Endothelial cell of umbilical vein (primary cell): ENCODE measurements around the gene GK2. TPM values are rescaled to one million over a fixed set of nuclear protein-coding genes. Genes with fewer than 3 reads are reported as not detected.

Source experiments
- BruUV-seq: library from RNA; stranded (reverse); fragments of 400-500 nt; replicated peaks from 2 replicates; lab custom pipeline; 2021; lab: Mats Ljungman, UMichigan
- CTCF ChIA-PET: fragments of 300-600, 350-600 bp; sonication (Branson Sonifier 250); formaldehyde crosslinking; loops from one replicate; lab custom pipeline; 2021; ENCODE audit warnings: antibody characterized with exemption, inconsistent platforms; lab: Charles Lee
- POLR2A ChIA-PET: fragments of 300-600, 350-600 bp; sonication (Branson Sonifier 250); formaldehyde crosslinking; loops from one replicate; lab custom pipeline; 2021; ENCODE audit warnings: antibody characterized with exemption, inconsistent platforms; lab: Charles Lee
- DNase-seq: peaks from one replicate; pipeline ENCODE4 v3.0.0-alpha.2; 2011; ENCODE audit warnings: low read depth, low spot score
- FAIRE-seq: peaks from 2 replicates; lab custom pipeline; 2011; peaks lifted over from hg19 to GRCh38; lab: Jason Lieb, UNC
- H2AFZ ChIP-seq: 2 replicates; pipeline ENCODE4 v1.6.0; 2012; ENCODE audit warnings: low read depth, low read length, control low read depth, inconsistent platforms
- H3K27ac ChIP-seq: 2 replicates; pipeline ENCODE4 v1.5.1; 2011; ENCODE audit warnings: low read depth, mild to moderate bottlenecking, control low read depth, low read length, moderate library complexity; ENCODE audit not compliant: insufficient read depth
- H3K27me3 ChIP-seq, 2 experiments: 2 replicates each; pipeline versions ENCODE4 v1.6.0 to v1.6.1; 2011; ENCODE audit warnings: low read length in 2 of 2, mixed read lengths in 1 of 2; ENCODE audit not compliant: control insufficient read depth in 2 of 2, insufficient read depth in 2 of 2
- H3K36me3 ChIP-seq, 2 experiments: 2 replicates in 1 of 2; 3 replicates in 1 of 2; pipeline ENCODE4 v1.5.1; 2011; ENCODE audit warnings: low read length in 2 of 2, mild to moderate bottlenecking in 1 of 2, moderate library complexity in 1 of 2; ENCODE audit not compliant: control insufficient read depth in 2 of 2, insufficient read depth in 2 of 2; ENCODE audit errors: extremely low read depth in 1 of 2
- H3K4me1 ChIP-seq: 3 replicates; pipeline ENCODE4 v1.5.1; 2011; ENCODE audit warnings: mild to moderate bottlenecking, low read length; ENCODE audit not compliant: control insufficient read depth, insufficient read depth; ENCODE audit errors: extremely low read depth
- H3K4me2 ChIP-seq: 2 replicates; pipeline ENCODE4 v1.6.1; 2011; ENCODE audit warnings: low read length, control low read depth, mixed read lengths; ENCODE audit not compliant: insufficient read depth
- H3K4me3 ChIP-seq, 3 experiments: fragments of 200-600 bp in 1 of 3; sonication (generic), shearing (Covaris generic) in 1 of 3; replicated peaks in 1 of 3; 2 replicates each; pipeline ENCODE4 v1.5.1; 2011 to 2016; ENCODE audit warnings: control low read depth in 3 of 3, low read length in 3 of 3, mild to moderate bottlenecking in 2 of 3, inconsistent platforms in 1 of 3, low read depth in 1 of 3, moderate library complexity in 1 of 3; ENCODE audit not compliant: insufficient read depth in 1 of 3
- H3K79me2 ChIP-seq: 2 replicates; pipeline ENCODE4 v1.6.0; 2012; ENCODE audit warnings: low read length, inconsistent platforms; ENCODE audit not compliant: control insufficient read depth, insufficient read depth
- H3K9ac ChIP-seq: replicated peaks from 2 replicates; pipeline ENCODE3; 2011; ENCODE audit warnings: low read length, control low read depth; ENCODE audit not compliant: insufficient read depth; ENCODE audit errors: extremely low read depth
- H3K9me1 ChIP-seq: replicated peaks from 3 replicates; pipeline ENCODE4 v1.6.0; 2011; ENCODE audit warnings: mild to moderate bottlenecking, low read length; ENCODE audit not compliant: control insufficient read depth, insufficient read depth; ENCODE audit errors: extremely low read depth
- H3K9me3 ChIP-seq: replicated peaks from 2 replicates; pipeline ENCODE4 v1.5.1; 2012; ENCODE audit warnings: low read length, inconsistent platforms; ENCODE audit not compliant: control insufficient read depth, insufficient read depth
- H4K20me1 ChIP-seq: replicated peaks from 2 replicates; pipeline ENCODE3; 2011; ENCODE audit warnings: mild to moderate bottlenecking, low read length; ENCODE audit not compliant: control insufficient read depth, insufficient read depth; ENCODE audit errors: extremely low read depth
- EZH2 ChIP-seq: IDR thresholded peaks from 2 replicates; pipeline ENCODE4 v1.6.1; 2012; ENCODE audit warnings: borderline replicate concordance, low read depth, mild to moderate bottlenecking, moderate library complexity, low read length, inconsistent platforms; ENCODE audit not compliant: severe bottlenecking
- FOS ChIP-seq: IDR thresholded peaks from 2 replicates; pipeline ENCODE4 v1.6.1; 2011; ENCODE audit warnings: mild to moderate bottlenecking, low read length, moderate library complexity, borderline replicate concordance; ENCODE audit not compliant: insufficient read depth
- GATA2 ChIP-seq: IDR thresholded peaks from 2 replicates; pipeline ENCODE4 v1.7.0; 2011; ENCODE audit warnings: low read depth, mild to moderate bottlenecking, moderate library complexity, mixed read lengths, low read length; ENCODE audit not compliant: insufficient read length, insufficient read depth
- JUN ChIP-seq: IDR thresholded peaks from 2 replicates; pipeline ENCODE4 v1.6.1; 2011; ENCODE audit warnings: borderline replicate concordance, low read depth; ENCODE audit not compliant: insufficient read length, insufficient read depth
- MYC ChIP-seq: IDR thresholded peaks from one replicate; pipeline ENCODE4 v1.6.1; 2011; ENCODE audit warnings: mild to moderate bottlenecking, low read depth, low read length
- POLR2A ChIP-seq: IDR thresholded peaks from 2 replicates; pipeline ENCODE4 v1.6.1; 2012; ENCODE audit warnings: low read depth, mild to moderate bottlenecking, control low read depth, low read length
- POLR2AphosphoS5 ChIP-seq: IDR thresholded peaks from 2 replicates; pipeline ENCODE4 v1.6.1; 2012; ENCODE audit warnings: low read depth, mild to moderate bottlenecking, control low read depth, low read length, moderate library complexity; ENCODE audit not compliant: insufficient read depth
- dilution Hi-C: fragments of 300-500 bp; cut with MboI; formaldehyde crosslinking; loops from one replicate; pipeline ENCODE4 v1.15.0; 2019; ENCODE audit warnings: low sequenced_read_pairs; ENCODE audit not compliant: extremely low pct_ligation_motif_present
- intact Hi-C: fragments of 100-400 bp; cut with micrococcal nuclease; formaldehyde crosslinking; loops from one replicate; pipeline ENCODE4 v1.10.0; 2022
- polyA plus RNA-seq, 4 experiments: library from polyadenylated mRNA; depleted of rRNA in 3 of 4; stranded (reverse) in 3 of 4; unstranded in 1 of 4; fragments of >200 nt; gene quantifications; 2 replicates each; pipeline versions ENCODE4 v1.2.1 to v1.2.3, GENCODE V29; 2011 to 2012; ENCODE audit warnings: missing spikeins in 1 of 4
- total RNA-seq: library from RNA; stranded (reverse); gene quantifications from 2 replicates; pipeline ENCODE4 v1.2.3, GENCODE V29; 2021
- TF ChIP-seq, protein P1 (sequence below), 2 donors: IDR thresholded peaks; 1 replicate in 1 of 2; 2 replicates in 1 of 2; pipeline ENCODE4 v1.5.1; 2011; ENCODE audit warnings: low read length in 2 of 2, mild to moderate bottlenecking in 2 of 2, moderate library complexity in 2 of 2, control low read depth in 1 of 2, inconsistent platforms in 1 of 2, low read depth in 1 of 2; ENCODE audit not compliant: insufficient read depth in 1 of 2; ENCODE audit errors: extremely low read depth in 1 of 2
- TF ChIP-seq, protein P2 (sequence below): IDR thresholded peaks from 2 replicates; pipeline ENCODE4 v1.6.1; 2011; ENCODE audit not compliant: insufficient read depth, insufficient read length

Gene GK2
- total and polyA plus RNA-seq, 2 donors (not counting 3 experiments of a cell fraction or from before 2014, with no cell fraction given) = not detected

DNA sequence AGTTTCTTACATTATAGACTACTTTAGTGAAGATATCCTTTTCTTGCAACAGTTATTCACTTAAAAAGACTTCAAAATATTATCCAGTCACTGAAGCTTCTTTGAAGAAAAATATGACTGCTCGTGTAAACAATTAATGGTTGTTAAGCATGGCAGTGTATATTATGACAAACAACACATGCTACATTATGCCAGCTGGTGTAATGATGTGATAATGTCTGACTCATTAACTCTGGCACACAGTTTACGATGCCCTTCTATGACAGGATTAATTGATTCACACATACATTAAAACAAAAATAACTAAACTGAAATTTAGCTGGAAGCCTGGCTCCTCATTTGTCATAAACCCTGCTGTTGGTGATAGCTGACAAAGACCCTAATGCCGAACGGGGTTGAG, 22.4 kb downstream of the GK2 start:
- CTCF ChIA-PET = no interaction called here
- H2AFZ ChIP-seq = no peak overlapping the region
- no peak for FAIRE-seq
- no peaks in the 10 kb centered on the region for H3K9me1 ChIP-seq
- dilution Hi-C loops (no loop called here), intact Hi-C loops (no loop called here)
- no peaks in the 10 kb centered on the region for H4K20me1 ChIP-seq
- no TSS peak for BruUV-seq
- H3K9me3 ChIP-seq = no peaks in the 10 kb centered on the region
- no peaks in the 10 kb centered on the region for H3K36me3 ChIP-seq
- H3K4me2 ChIP-seq = no peak overlapping the region
- H3K27me3 ChIP-seq = no peaks in the 10 kb centered on the region
- H3K79me2 ChIP-seq = no peaks in the 10 kb centered on the region
- H3K4me3 ChIP-seq = no peak overlapping the region
- no peak overlapping the region for H3K9ac ChIP-seq
- POLR2A ChIA-PET = no interaction called here
- TF ChIP-seq, protein P1, sequence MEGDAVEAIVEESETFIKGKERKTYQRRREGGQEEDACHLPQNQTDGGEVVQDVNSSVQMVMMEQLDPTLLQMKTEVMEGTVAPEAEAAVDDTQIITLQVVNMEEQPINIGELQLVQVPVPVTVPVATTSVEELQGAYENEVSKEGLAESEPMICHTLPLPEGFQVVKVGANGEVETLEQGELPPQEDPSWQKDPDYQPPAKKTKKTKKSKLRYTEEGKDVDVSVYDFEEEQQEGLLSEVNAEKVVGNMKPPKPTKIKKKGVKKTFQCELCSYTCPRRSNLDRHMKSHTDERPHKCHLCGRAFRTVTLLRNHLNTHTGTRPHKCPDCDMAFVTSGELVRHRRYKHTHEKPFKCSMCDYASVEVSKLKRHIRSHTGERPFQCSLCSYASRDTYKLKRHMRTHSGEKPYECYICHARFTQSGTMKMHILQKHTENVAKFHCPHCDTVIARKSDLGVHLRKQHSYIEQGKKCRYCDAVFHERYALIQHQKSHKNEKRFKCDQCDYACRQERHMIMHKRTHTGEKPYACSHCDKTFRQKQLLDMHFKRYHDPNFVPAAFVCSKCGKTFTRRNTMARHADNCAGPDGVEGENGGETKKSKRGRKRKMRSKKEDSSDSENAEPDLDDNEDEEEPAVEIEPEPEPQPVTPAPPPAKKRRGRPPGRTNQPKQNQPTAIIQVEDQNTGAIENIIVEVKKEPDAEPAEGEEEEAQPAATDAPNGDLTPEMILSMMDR (IDR thresholded peaks at IDR 0.05; ENCODE audit: extremely low read depth in 1 of 2, insufficient read depth in 1 of 2, low read depth in 1 of 2, low read length in 2 of 2) = no peak
- TF ChIP-seq FOS (no peak), JUN (no peak), MYC (no peak), GATA2 (no peak), POLR2AphosphoS5 (no peak), EZH2 (no peak), POLR2A (no peak)
- TF ChIP-seq, protein P2, sequence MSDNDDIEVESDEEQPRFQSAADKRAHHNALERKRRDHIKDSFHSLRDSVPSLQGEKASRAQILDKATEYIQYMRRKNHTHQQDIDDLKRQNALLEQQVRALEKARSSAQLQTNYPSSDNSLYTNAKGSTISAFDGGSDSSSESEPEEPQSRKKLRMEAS = no peak
- no peak overlapping the region for H3K27ac ChIP-seq
- DNase-seq = no peak
- no peaks in the 10 kb centered on the region for H3K4me1 ChIP-seq
